HCT116 (cell line): ENCODE results near the gene GPSM3. TPM values are rescaled to one million over a fixed set of nuclear protein-coding genes. Genes with fewer than 3 reads are reported as not detected.

Source experiments
- ATAC-seq: fragments of 200-7000 bp; cut with Tn5 transposase; 2 replicates; pipeline ENCODE4 v1.9.1; 2020; ENCODE audit warnings: mild to moderate bottlenecking, moderate library complexity
- BruUV-seq: library from RNA; stranded (reverse); fragments of 400-500 nt; replicated peaks from 2 replicates; lab custom pipeline; 2021; lab: Mats Ljungman, UMichigan
- CTCF ChIA-PET: fragments of 300-600 bp; sonication (Branson Sonifier 250); formaldehyde crosslinking; loops from one replicate; lab custom pipeline; 2021; ENCODE audit warnings: antibody characterized with exemption; lab: Charles Lee
- POLR2A ChIA-PET: fragments of 300-600, 350-600 bp; sonication (Branson Sonifier 250); formaldehyde crosslinking; loops from one replicate; lab custom pipeline; 2021; ENCODE audit warnings: antibody characterized with exemption; lab: Charles Lee
- RAD21 ChIA-PET, 2 experiments: fragments of 300-600 bp; sonication (Branson Sonifier 250); formaldehyde crosslinking; loops; one replicate each; lab custom pipeline; 2023; ENCODE audit warnings: low total read pairs in 2 of 2; ENCODE audit not compliant: uncharacterized antibody in 2 of 2, unreplicated experiment in 2 of 2, low non-redundant PET in 1 of 2; lab: Charles Lee
- DNase-seq: peaks from one replicate; pipeline ENCODE4 v3.0.0-alpha.2; 2010; ENCODE audit warnings: low read depth, low spot score
- H2AFZ ChIP-seq: fragments of 200-600 bp; shearing (Covaris generic), sonication (generic); 2 replicates; pipeline ENCODE4 v1.6.1; 2017; ENCODE audit warnings: low read depth, mixed run types, mixed read lengths, antibody characterized with exemption, low read length; ENCODE audit not compliant: poor library complexity, severe bottlenecking
- H3K27ac ChIP-seq: 2 replicates; pipeline ENCODE4 v1.5.1; 2012; ENCODE audit warnings: low read depth, low read length
- H3K27me3 ChIP-seq: fragments of 200-600 bp; sonication (generic); 2 replicates; pipeline ENCODE4 v1.6.1; 2016; ENCODE audit warnings: mixed run types, low read length, mixed read lengths; ENCODE audit not compliant: insufficient read depth
- H3K36me3 ChIP-seq, 2 experiments: fragments of 200-500 bp in 1 of 2; fragments of 200-600 bp in 1 of 2; sonication (Bioruptor generic) in 1 of 2; sonication (generic) in 1 of 2; 2 replicates each; pipeline versions ENCODE4 v1.5.1 to v1.6.1; 2014 to 2016; ENCODE audit warnings: low read length in 2 of 2, inconsistent platforms in 1 of 2, mixed read lengths in 1 of 2, mixed run types in 1 of 2; ENCODE audit not compliant: insufficient read depth in 2 of 2, control insufficient read depth in 1 of 2
- H3K4me1 ChIP-seq, 2 experiments: fragments of 200-600 bp in 1 of 2; sonication (generic) in 1 of 2; 2 replicates each; pipeline versions ENCODE4 v1.5.1 to v1.6.1; 2012 to 2017; ENCODE audit warnings: low read length in 2 of 2, inconsistent platforms in 1 of 2, mild to moderate bottlenecking in 1 of 2, mixed read lengths in 1 of 2, mixed run types in 1 of 2, moderate library complexity in 1 of 2; ENCODE audit not compliant: insufficient read depth in 2 of 2, control insufficient read depth in 1 of 2
- H3K4me2 ChIP-seq: fragments of 200-600 bp; sonication (generic); 2 replicates; pipeline ENCODE4 v1.6.1; 2017; ENCODE audit warnings: mixed run types, low read length, mixed read lengths
- H3K4me3 ChIP-seq, 2 experiments: fragments of 200-600 bp in 1 of 2; sonication (generic) in 1 of 2; replicated peaks in 1 of 2; 2 replicates each; pipeline ENCODE4 v1.5.1; 2011 to 2016; ENCODE audit warnings: low read length in 2 of 2, control low read depth in 1 of 2, low read depth in 1 of 2, mild to moderate bottlenecking in 1 of 2, mixed read lengths in 1 of 2, mixed run types in 1 of 2
- H3K79me2 ChIP-seq: fragments of 200-600 bp; sonication (generic); 2 replicates; pipeline ENCODE4 v1.6.1; 2017; ENCODE audit warnings: mild to moderate bottlenecking, mixed run types, low read length, moderate library complexity, mixed read lengths; ENCODE audit not compliant: insufficient read depth
- H3K9ac ChIP-seq: fragments of 200-600 bp; sonication (generic); 2 replicates; pipeline ENCODE4 v1.6.1; 2016; ENCODE audit warnings: low read length, mixed read lengths
- H3K9me2 ChIP-seq: fragments of 200-600 bp; sonication (generic), shearing (Covaris generic); 2 replicates; pipeline ENCODE4 v1.6.1; 2017; ENCODE audit warnings: mixed run types, mild to moderate bottlenecking, moderate library complexity; ENCODE audit not compliant: insufficient read depth
- H3K9me3 ChIP-seq, 2 experiments: fragments of 200-500 bp in 1 of 2; fragments of 200-600 bp in 1 of 2; sonication (Bioruptor generic) in 1 of 2; sonication (generic) in 1 of 2; 2 replicates each; pipeline ENCODE4 v1.6.1; 2014 to 2017; ENCODE audit warnings: low read length in 2 of 2, mixed read lengths in 2 of 2, inconsistent platforms in 1 of 2, low read depth in 1 of 2, mild to moderate bottlenecking in 1 of 2, mixed run types in 1 of 2, moderate library complexity in 1 of 2; ENCODE audit not compliant: control insufficient read depth in 1 of 2, insufficient read depth in 1 of 2
- H4K20me1 ChIP-seq: fragments of 200-600 bp; sonication (generic), shearing (Covaris generic); 2 replicates; pipeline ENCODE4 v1.6.1; 2017; ENCODE audit warnings: mixed run types, mild to moderate bottlenecking, moderate library complexity; ENCODE audit not compliant: insufficient read depth
- CBX3 ChIP-seq: IDR thresholded peaks from 2 replicates; pipeline ENCODE4 v1.6.1; 2012; ENCODE audit warnings: low read depth
- EZH2 ChIP-seq: fragments of 200-600 bp; sonication (generic); IDR thresholded peaks from 2 replicates; pipeline ENCODE4 v1.6.1; 2017; ENCODE audit warnings: antibody characterized with exemption, mixed run types
- EZH2phosphoT487 ChIP-seq: fragments of 200-600 bp; IDR thresholded peaks from 2 replicates; pipeline ENCODE4 v1.6.1; 2018; ENCODE audit warnings: antibody characterized with exemption, borderline replicate concordance
- FOSL1 ChIP-seq: IDR thresholded peaks from 2 replicates; pipeline ENCODE4 v1.6.1; 2012; ENCODE audit warnings: low read depth
- POLR2AphosphoS5 ChIP-seq: IDR thresholded peaks from 2 replicates; pipeline ENCODE4 v1.6.1; 2011; ENCODE audit warnings: mild to moderate bottlenecking, low read depth, low read length, moderate library complexity
- RAD21 ChIP-seq: IDR thresholded peaks from 2 replicates; pipeline ENCODE4 v1.6.1; 2012; ENCODE audit warnings: low read depth, mild to moderate bottlenecking
- SIN3A ChIP-seq: IDR thresholded peaks from 2 replicates; pipeline ENCODE4 v1.6.1; 2012; ENCODE audit warnings: low read depth
- SRF ChIP-seq: IDR thresholded peaks from 2 replicates; pipeline ENCODE4 v1.6.1; 2012; ENCODE audit warnings: low read depth
- TCF7L2 ChIP-seq: IDR thresholded peaks from 2 replicates; pipeline ENCODE4 v1.7.0; 2011; ENCODE audit warnings: borderline replicate concordance, inconsistent platforms; ENCODE audit not compliant: insufficient read depth, insufficient read length; ENCODE audit errors: extremely low read depth
- ZFX ChIP-seq: fragments of 450-650 bp; IDR thresholded peaks from 2 replicates; pipeline ENCODE4 v1.6.1; 2017
- intact Hi-C: fragments of 100-400 bp; cut with micrococcal nuclease; formaldehyde crosslinking; loops from 2 replicates; pipeline ENCODE4 v1.10.0; 2022
- total RNA-seq: library from RNA; stranded (reverse); gene quantifications from one replicate; pipeline ENCODE4 v1.2.1, GENCODE V29; 2021; ENCODE audit not compliant: unreplicated experiment
- TF ChIP-seq, protein P1 (sequence below): IDR thresholded peaks from 2 replicates; pipeline ENCODE4 v1.6.1; 2011; ENCODE audit warnings: mild to moderate bottlenecking, low read length, moderate library complexity; ENCODE audit not compliant: insufficient replicate concordance; ENCODE audit errors: extremely low read depth
- TF ChIP-seq, protein P2 (sequence below): IDR thresholded peaks from 2 replicates; pipeline ENCODE4 v1.6.1; 2012
- TF ChIP-seq, protein P3 (sequence below): IDR thresholded peaks from 2 replicates; pipeline ENCODE4 v1.6.1; 2012
- TF ChIP-seq, protein P4 (sequence below): IDR thresholded peaks from 2 replicates; pipeline ENCODE4 v1.6.1; 2012; ENCODE audit warnings: low read depth

GPSM3 gene
- total RNA-seq, 1 experiment from 2014 or later: 1.2 TPM

DNA sequence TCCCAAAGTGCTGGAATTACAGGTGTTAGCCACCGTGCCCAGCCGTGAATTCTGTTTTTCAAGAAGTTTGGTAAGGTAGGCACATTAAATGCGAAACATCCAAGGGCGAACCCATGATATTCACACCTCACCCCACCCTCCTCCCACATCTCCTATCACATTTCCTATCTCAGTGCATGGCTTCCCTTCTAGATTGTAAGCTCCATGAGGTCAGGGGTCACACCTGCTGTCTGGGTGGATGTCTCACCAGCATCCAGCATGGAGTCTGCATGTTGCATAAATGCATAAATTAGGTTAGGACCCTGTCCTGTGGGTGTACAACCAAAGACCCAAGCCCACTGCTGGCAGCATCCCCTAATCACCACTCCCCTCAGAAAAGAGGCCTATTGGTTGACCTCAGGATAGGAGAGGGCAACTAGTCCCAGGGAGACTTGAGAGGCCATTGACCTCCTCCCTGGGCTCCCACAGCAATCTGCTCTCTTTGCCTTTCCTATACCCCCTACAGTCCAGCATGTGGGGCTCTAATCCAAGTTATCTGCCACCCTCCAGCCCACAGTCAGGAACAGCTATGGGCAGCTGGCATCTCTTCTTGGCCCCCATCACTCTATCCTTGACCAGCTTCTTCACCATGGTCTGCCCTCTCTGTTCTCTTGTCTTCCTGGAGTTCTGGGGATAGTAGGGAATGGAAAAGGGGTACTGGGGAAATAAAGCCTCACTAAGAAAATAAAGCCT, 44.9 kb downstream of the GPSM3 start:
- intact Hi-C loops: no loop called here
- no peak overlapping the region for H2AFZ ChIP-seq
- H3K4me1 ChIP-seq: peaks cover 4 to 6% of the 10 kb centered on the region in 2 experiments; a peak in 3 of 4 replicates
- ChIA-PET RAD21 (no interaction called here), POLR2A (no interaction called here), CTCF (no interaction called here)
- H3K36me3 ChIP-seq: no peaks in the 10 kb centered on the region
- TF ChIP-seq FOSL1: no peak
- no peak for TF ChIP-seq EZH2
- no peak for TF ChIP-seq POLR2AphosphoS5
- TF ChIP-seq TCF7L2: no peak
- TF ChIP-seq, protein P1, sequence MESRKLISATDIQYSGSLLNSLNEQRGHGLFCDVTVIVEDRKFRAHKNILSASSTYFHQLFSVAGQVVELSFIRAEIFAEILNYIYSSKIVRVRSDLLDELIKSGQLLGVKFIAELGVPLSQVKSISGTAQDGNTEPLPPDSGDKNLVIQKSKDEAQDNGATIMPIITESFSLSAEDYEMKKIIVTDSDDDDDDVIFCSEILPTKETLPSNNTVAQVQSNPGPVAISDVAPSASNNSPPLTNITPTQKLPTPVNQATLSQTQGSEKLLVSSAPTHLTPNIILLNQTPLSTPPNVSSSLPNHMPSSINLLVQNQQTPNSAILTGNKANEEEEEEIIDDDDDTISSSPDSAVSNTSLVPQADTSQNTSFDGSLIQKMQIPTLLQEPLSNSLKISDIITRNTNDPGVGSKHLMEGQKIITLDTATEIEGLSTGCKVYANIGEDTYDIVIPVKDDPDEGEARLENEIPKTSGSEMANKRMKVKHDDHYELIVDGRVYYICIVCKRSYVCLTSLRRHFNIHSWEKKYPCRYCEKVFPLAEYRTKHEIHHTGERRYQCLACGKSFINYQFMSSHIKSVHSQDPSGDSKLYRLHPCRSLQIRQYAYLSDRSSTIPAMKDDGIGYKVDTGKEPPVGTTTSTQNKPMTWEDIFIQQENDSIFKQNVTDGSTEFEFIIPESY: no peak
- TF ChIP-seq, protein P2, sequence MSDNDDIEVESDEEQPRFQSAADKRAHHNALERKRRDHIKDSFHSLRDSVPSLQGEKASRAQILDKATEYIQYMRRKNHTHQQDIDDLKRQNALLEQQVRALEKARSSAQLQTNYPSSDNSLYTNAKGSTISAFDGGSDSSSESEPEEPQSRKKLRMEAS: no peak
- no peak for TF ChIP-seq ZFX
- TF ChIP-seq SRF: no peak
- TF ChIP-seq, protein P3, sequence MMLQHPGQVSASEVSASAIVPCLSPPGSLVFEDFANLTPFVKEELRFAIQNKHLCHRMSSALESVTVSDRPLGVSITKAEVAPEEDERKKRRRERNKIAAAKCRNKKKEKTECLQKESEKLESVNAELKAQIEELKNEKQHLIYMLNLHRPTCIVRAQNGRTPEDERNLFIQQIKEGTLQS: no peak
- TF ChIP-seq SIN3A: no peak
- no peak for TF ChIP-seq RAD21
- TF ChIP-seq, protein P4, sequence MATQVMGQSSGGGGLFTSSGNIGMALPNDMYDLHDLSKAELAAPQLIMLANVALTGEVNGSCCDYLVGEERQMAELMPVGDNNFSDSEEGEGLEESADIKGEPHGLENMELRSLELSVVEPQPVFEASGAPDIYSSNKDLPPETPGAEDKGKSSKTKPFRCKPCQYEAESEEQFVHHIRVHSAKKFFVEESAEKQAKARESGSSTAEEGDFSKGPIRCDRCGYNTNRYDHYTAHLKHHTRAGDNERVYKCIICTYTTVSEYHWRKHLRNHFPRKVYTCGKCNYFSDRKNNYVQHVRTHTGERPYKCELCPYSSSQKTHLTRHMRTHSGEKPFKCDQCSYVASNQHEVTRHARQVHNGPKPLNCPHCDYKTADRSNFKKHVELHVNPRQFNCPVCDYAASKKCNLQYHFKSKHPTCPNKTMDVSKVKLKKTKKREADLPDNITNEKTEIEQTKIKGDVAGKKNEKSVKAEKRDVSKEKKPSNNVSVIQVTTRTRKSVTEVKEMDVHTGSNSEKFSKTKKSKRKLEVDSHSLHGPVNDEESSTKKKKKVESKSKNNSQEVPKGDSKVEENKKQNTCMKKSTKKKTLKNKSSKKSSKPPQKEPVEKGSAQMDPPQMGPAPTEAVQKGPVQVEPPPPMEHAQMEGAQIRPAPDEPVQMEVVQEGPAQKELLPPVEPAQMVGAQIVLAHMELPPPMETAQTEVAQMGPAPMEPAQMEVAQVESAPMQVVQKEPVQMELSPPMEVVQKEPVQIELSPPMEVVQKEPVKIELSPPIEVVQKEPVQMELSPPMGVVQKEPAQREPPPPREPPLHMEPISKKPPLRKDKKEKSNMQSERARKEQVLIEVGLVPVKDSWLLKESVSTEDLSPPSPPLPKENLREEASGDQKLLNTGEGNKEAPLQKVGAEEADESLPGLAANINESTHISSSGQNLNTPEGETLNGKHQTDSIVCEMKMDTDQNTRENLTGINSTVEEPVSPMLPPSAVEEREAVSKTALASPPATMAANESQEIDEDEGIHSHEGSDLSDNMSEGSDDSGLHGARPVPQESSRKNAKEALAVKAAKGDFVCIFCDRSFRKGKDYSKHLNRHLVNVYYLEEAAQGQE: no peak
- TF ChIP-seq CBX3: no peak
- no peak for TF ChIP-seq EZH2phosphoT487
- H3K4me3 ChIP-seq: no peak overlapping the region
- no peaks in the 10 kb centered on the region for H3K9me3 ChIP-seq
- H3K27ac ChIP-seq: no peak overlapping the region
- no peak overlapping the region for H3K4me2 ChIP-seq
- no peak for DNase-seq
- no peak overlapping the region for H3K9ac ChIP-seq
- no peaks in the 10 kb centered on the region for H4K20me1 ChIP-seq
- no TSS peak for BruUV-seq
- ATAC-seq: no peak
- no peaks in the 10 kb centered on the region for H3K27me3 ChIP-seq
- no peaks in the 10 kb centered on the region for H3K79me2 ChIP-seq
- H3K9me2 ChIP-seq: no peaks in the 10 kb centered on the region
